ENCODE results near the gene SCAMP1.

SCAMP1 gene

GRCh38 chr5:78405829-78406750 is 45.7 kb downstream of the SCAMP1 start:
- TF ChIP-seq EZH2phosphoT487 (conservative IDR thresholded peaks at IDR 0.05; ENCODE audit: low read length) (no peak), CTCF (IDR thresholded peaks at IDR 0.05; ENCODE audit: insufficient read depth, low read length, poor library complexity, severe bottlenecking) (no peak)
- Histone ChIP-seq H3K27me3 (ENCODE audit: low read length) (no peaks in the 10 kb centered on the region), H3K9ac (ENCODE audit: low read length) (no peak overlapping the region), H4K20me1 (ENCODE audit: low read depth, low read length) (peaks cover 4% of the 10 kb centered on the region; the same call in 1 of the 2 replicates), H3K36me3 (ENCODE audit: low read length) (no peaks in the 10 kb centered on the region; the same call in 1 of the 2 replicates), H3K79me2 (ENCODE audit: insufficient read depth, low read length) (peaks cover 27% of the 10 kb centered on the region), H3K4me3 (ENCODE audit: insufficient read depth, low read length, poor library complexity, severe bottlenecking) (no peak overlapping the region), H3K4me2 (ENCODE audit: low read depth, low read length, poor library complexity, severe bottlenecking) (no peak overlapping the region), H3K27ac (ENCODE audit: low read depth, low read length) (no peak overlapping the region), H3F3A (ENCODE audit: insufficient read depth) (no peaks in the 10 kb centered on the region), H2AFZ (ENCODE audit: low read depth, low read length, severe bottlenecking) (no peak overlapping the region), H3K9me2 (replicated peaks; ENCODE audit: insufficient read depth, low read length) (no peaks in the 10 kb centered on the region), H3K9me3 (ENCODE audit: insufficient read depth, low read length) (no peaks in the 10 kb centered on the region)

GRCh38 chr5:78407458-78407857 is 47.0 kb downstream of the SCAMP1 start:
- Histone ChIP-seq H2AFZ (ENCODE audit: low read depth, low read length, severe bottlenecking) (no peak overlapping the region), H3K27ac (ENCODE audit: low read depth, low read length) (no peak overlapping the region), H3K79me2 (ENCODE audit: insufficient read depth, low read length) (peaks cover 20% of the 10 kb centered on the region), H3F3A (ENCODE audit: insufficient read depth) (no peaks in the 10 kb centered on the region), H3K9me3 (ENCODE audit: insufficient read depth, low read length) (no peaks in the 10 kb centered on the region), H3K4me3 (ENCODE audit: insufficient read depth, low read length, poor library complexity, severe bottlenecking) (no peak overlapping the region), H3K9me2 (replicated peaks; ENCODE audit: insufficient read depth, low read length) (no peaks in the 10 kb centered on the region), H3K36me3 (ENCODE audit: low read length) (no peaks in the 10 kb centered on the region; the same call in 1 of the 2 replicates), H3K4me2 (ENCODE audit: low read depth, low read length, poor library complexity, severe bottlenecking) (no peak overlapping the region), H4K20me1 (ENCODE audit: low read depth, low read length) (no peaks in the 10 kb centered on the region; the same call in 1 of the 2 replicates), H3K27me3 (ENCODE audit: low read length) (no peaks in the 10 kb centered on the region), H3K9ac (ENCODE audit: low read length) (no peak overlapping the region)
- TF ChIP-seq CTCF (IDR thresholded peaks at IDR 0.05; ENCODE audit: insufficient read depth, low read length, poor library complexity, severe bottlenecking) (no peak), EZH2phosphoT487 (conservative IDR thresholded peaks at IDR 0.05; ENCODE audit: low read length) (no peak)

- Histone ChIP-seq H3K79me2 (ENCODE audit: insufficient read depth, low read length) (peaks cover 14% of the 10 kb centered on the region), H3K9me2 (replicated peaks; ENCODE audit: insufficient read depth, low read length) (no peaks in the 10 kb centered on the region)
Measured at GRCh38 chr5:78411586-78411985, 51.2 kb downstream of the SCAMP1 start.

More at GRCh38 chr5:78411586-78411985, 51.2 kb downstream of the SCAMP1 start:
- 0 out of 2 replicates have a peak, but pooled peaks cover 4% of the 10 kb centered on the region for H3F3A ChIP-seq (ENCODE audit: insufficient read depth)
- H3K36me3 ChIP-seq (ENCODE audit: low read length): peaks cover under 1% of the 10 kb centered on the region; the same call in 1 of the 2 replicates
- H3K4me2 ChIP-seq (ENCODE audit: low read depth, low read length, poor library complexity, severe bottlenecking): no peak overlapping the region
- H3K9ac ChIP-seq (ENCODE audit: low read length): no peak overlapping the region
- no peak overlapping the region for H3K4me3 ChIP-seq (ENCODE audit: insufficient read depth, low read length, poor library complexity, severe bottlenecking)
- H3K27ac ChIP-seq (ENCODE audit: low read depth, low read length): no peak overlapping the region
- no peak overlapping the region for H2AFZ ChIP-seq (ENCODE audit: low read depth, low read length, severe bottlenecking)
- TF ChIP-seq CTCF (IDR thresholded peaks at IDR 0.05; ENCODE audit: insufficient read depth, low read length, poor library complexity, severe bottlenecking) (no peak), EZH2phosphoT487 (conservative IDR thresholded peaks at IDR 0.05; ENCODE audit: low read length) (no peak)
- no peaks in the 10 kb centered on the region for H3K9me3 ChIP-seq (ENCODE audit: insufficient read depth, low read length)
- H4K20me1 ChIP-seq (ENCODE audit: low read depth, low read length): no peaks in the 10 kb centered on the region
- H3K27me3 ChIP-seq (ENCODE audit: low read length): no peaks in the 10 kb centered on the region
